ENCODE results near the gene ATP8A2.

Gene ATP8A2

GRCh38 chr13:25688536-25688935, 316.8 kb downstream of the ATP8A2 start:
- DNase-seq = no peak

DNA sequence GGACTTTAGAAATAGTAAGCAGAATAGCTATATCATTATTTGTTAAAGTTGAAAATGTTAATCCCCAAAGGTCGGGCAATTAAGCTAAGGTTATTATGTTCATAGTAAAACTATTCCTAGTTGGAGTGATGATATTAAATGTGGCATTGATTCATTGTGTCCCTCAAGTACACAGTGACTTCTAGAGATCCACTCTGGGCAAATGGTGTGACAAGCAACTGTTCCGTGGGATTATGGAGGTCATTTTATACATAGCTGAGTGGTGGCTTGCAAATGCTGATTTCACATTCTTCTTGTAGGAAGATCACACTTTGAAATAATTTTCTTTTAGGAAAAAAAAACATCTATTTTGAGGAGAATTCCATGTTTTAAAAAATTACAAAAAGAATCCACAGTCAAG, 317.8 kb downstream of the ATP8A2 start:
- no peak for DNase-seq

- DNase-seq = no peak
Measured at GRCh38 chr13:25690582-25690981, 318.8 kb downstream of the ATP8A2 start.

- no peak for DNase-seq
Measured at GRCh38 chr13:25691654-25692053, 319.9 kb downstream of the ATP8A2 start.

- DNase-seq = no peak
Measured at GRCh38 chr13:25692099-25692498, 320.3 kb downstream of the ATP8A2 start.

DNA sequence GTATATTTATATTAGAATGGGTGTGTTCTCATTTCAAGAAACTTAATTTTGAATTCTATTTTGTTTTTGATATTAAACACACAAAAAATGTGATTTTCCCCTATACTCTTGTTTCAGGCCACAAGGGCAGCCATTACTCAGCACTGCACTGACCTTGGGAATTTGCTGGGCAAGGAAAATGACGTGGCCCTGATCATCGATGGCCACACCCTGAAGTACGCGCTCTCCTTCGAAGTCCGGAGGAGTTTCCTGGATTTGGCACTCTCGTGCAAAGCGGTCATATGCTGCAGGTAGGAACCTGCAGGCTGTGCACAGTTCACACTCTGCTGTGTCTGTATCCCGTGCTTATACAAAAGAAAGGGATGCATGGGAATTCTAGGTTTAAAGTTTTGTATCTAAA, 327.3 kb downstream of the ATP8A2 start:
- no peak for DNase-seq

GRCh38 chr13:25699600-25699999, 327.8 kb downstream of the ATP8A2 start:
- DNase-seq = no peak

DNA sequence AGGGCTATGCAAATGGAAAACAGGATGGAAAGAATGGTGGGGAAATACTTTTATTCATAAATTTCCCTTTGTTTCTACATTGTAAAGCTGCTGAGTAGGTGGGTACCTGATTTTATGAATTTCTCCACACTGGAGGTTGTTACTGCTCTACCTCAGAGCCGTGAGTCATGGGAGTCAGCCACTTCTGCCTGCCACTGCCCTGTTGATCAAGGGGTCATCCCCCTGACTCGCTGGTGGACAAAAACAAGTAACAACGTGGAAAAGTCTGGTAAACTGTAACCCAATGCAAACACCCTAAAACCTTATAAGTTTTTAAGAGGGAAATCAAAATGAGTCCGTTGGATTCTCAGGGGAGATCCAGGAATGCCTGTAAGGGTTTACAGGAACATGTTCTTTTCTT, 329.5 kb downstream of the ATP8A2 start:
- no peak for DNase-seq

GRCh38 chr13:25702386-25702785, 330.6 kb downstream of the ATP8A2 start:
- DNase-seq = no peak

DNA sequence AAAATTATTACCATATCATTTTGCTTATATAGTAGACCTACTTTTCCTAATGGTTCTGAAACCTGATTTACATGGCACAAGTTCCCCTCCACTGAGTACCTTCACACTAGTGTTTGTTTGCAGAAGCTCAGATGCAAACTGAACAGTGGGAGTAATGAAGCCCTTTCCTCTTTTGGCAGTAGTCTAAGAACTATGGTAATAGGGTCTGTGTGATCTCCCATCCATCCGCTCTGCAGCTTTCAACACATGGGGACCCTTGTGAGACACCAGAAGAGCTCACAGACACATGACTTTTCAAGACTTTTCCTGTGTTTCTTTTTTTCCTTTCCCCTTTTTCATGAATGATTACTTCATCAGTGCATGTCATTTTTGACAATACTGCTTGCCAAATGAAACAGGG, 336.0 kb downstream of the ATP8A2 start:
- no peak for DNase-seq

DNA sequence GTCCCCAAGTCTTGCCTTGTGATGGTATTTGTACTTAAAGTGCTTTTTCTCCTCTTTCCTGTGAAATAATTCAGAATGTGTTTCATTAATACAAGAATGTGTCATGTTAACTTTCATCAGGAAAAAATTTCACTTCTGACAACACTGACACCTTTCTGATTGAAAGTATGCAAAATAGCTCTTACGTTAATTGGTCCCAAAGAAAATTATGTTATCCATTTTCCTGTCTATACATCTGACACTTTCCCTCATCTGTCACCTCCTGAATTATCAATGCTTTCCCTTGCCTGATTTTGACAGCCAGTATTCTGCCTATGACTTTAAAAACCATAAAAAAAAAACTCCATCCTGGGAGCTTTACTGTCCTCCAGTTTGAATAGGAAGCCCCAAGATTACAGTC, 336.5 kb downstream of the ATP8A2 start:
- DNase-seq = no peak

DNA sequence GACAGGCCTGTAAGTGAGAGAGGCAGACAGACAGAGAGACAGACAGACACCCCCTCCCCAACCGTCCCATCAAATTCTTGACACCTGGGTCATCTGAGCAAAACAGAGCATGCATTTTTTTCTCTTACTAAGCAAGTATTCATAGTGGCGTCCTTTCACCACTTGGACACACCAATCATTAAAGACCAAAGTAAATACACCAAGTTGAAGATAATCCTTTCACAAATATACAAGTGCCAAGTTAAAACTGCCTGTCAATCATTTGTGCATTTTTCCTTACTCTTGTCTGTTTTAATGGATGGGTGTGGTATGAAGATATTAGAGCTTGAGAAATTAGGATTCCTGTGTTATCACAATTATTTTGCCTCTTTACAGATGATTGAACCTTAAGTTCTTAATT, 337.3 kb downstream of the ATP8A2 start:
- no peak for DNase-seq

DNA sequence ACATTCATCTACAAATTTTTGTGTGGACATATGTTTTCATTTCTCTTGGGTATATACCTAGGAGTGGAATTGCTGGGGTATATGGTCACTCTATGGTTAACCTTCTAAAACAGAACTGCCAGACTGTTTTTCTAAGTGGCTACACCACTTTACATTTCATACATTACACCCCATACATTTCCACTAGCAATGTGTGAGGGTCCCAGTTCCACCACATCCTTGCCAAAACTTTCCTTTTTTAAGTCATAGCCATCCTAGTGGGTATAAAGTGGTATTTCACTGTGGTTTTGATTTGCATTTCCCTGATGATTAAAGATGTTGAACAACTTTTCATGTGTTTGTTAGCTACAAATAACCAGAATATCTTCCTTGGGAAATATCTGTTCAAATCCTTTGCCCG, 344.0 kb downstream of the ATP8A2 start:
- no peak for DNase-seq

DNA sequence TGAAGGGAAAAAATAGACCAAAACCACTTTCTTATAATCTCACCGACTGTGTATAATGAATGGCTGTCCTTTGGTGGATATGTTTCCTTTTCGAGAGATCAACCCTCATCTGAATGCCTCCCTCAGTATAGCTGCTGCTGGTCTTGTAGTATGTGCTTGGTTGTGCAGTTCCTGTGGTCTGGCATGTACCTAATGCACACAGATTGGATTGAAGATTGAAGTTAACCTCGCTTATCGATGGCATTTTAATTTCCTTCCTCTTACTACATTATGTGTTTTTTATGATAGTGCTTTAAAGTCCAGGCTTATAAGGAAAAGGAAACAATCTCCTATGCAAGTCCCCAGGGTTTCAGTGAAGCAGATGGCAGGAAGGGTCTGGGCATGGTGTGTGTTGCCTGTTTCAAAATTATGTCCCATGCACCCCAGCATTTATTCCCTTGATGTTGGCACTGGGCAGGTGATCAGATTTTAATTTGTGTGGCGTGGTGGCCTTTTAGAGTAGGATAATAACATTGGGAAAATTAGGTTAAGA, 346.0 kb downstream of the ATP8A2 start:
- no peak for DNase-seq

- no peak for DNase-seq
Measured at GRCh38 chr13:25719666-25720065, 347.9 kb downstream of the ATP8A2 start.

- no peak for DNase-seq
Measured at GRCh38 chr13:25722893-25723292, 351.1 kb downstream of the ATP8A2 start.

DNA sequence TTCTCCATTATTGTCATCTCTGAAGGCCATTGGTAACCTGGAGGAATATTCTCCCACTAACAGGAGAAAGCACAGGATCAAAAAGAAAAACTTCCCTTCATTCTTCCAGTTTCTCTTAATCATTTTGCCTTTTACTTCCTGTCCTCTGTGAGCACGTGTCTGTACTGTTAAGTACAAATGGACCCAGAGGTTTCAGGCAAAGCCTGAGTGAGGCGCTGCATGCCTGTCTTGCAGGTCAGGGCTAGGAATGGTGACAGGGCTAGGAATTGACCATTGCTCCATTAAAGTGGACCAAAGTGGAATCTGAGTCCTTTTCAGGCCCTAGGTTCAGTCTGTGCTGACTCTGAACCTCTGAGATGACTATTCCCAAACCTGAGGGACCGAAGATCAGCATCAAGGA, 353.3 kb downstream of the ATP8A2 start:
- no peak for DNase-seq

DNA sequence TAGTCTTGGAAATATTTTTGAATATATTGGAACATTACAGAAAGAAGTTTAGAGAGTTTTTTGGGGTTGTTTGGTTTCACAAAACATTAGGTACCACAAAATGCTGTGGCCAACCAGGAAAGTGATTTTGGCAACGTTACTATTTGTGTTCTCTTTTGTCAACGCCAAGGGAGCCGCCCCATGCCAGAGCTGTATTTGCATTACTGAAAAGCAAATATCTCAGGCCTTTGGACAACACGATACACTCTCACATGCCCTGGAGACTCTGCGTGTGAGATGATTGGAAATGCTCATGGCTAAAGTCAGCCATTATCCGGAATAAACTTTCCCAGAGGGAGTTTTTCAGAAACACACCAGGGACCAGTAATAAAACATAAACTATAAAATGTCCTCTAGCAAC, 355.5 kb downstream of the ATP8A2 start:
- DNase-seq = no peak

DNA sequence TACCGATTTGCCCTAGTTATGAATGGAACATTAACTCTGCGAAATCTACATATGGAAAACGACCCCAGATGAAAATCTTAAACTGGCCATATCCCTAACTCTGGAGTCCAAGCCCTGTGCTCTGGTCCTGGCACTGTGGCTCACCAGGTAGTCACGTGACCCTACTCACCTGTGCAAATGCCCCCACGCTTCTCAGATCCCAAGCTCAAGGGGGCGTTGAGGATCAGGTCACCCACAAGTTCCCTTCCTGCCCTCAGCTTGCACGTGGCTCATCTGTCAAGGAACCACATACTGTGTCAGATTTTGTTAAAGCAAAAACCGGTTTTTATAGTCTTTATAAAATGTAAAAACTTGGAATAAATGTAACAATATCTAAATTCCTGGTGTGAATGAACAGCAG, 356.0 kb downstream of the ATP8A2 start:
- no peak for DNase-seq

DNA sequence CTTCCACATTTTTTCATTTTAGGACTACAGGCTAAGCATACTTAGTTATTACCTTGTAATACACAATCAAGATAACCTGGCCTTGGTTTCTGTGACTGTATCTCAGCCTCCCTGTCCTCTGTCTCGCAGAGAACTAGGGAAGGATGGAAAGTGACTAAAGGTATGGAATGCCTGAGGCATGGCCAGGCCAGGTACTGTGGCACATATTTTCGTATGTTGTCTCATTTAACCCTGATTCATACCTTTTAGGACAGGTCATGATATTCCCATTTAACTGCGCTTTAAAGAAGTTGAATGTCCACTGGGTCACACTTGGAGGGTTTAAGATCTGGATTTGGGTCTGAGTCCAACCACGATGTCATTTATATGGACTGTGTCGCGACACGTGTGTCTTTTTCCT, 357.4 kb downstream of the ATP8A2 start:
- no peak for DNase-seq

DNA sequence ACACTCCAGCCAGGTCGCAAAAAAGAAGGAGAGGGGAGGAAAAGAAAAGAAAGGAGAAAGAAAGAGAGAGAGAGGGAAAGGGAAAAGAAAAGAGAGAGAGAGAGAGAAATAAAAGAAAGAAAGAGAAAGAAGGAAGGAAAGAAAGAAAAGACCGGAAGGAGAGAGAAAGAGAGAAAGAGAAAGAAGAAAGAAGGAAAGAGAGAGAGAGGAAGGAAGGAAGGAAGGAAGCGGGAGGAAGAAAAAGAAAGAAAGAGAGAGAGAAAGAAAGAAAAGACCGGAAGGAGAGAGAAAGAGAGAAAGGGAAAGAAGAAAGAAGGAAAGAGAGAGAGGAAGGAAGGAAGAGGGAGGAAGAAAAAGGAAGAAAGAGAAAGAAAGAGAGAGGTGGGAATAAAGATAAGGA, 359.3 kb downstream of the ATP8A2 start:
- no peak for DNase-seq

- peak; percentile 28 for DNase-seq
Measured at GRCh38 chr13:25731536-25731935, 359.8 kb downstream of the ATP8A2 start.

GRCh38 chr13:25732111-25732865, 360.5 kb downstream of the ATP8A2 start:
- DNase-seq = peak; percentile 80

- DNase-seq = peak; percentile 89
Measured at GRCh38 chr13:25733001-25733491, 361.3 kb downstream of the ATP8A2 start.
